Activated naive CD4-positive, alpha-beta T cell treated with anti-CD3 and anti-CD28 coated beads for 36 hours (primary cell): Measurements from ENCODE around the gene ALG2. TPM values are rescaled to one million over a fixed set of nuclear protein-coding genes. Genes with fewer than 3 reads are reported as not detected.

Experiments used
- CTCF ChIA-PET: fragments of 350-600 bp; sonication (Branson Sonifier 250); formaldehyde crosslinking; loops from one replicate; lab custom pipeline; 2021; ENCODE audit warnings: antibody characterized with exemption; lab: Charles Lee
- DNase-seq: peaks from one replicate; pipeline ENCODE4 v3.0.0-alpha.2; 2020
- H3K27ac Mint-ChIP-seq: one replicate; pipeline ENCODE4 v1.8.0; 2021; ENCODE audit warnings: mild to moderate bottlenecking, mixed read lengths
- H3K27me3 Mint-ChIP-seq: one replicate; pipeline ENCODE4 v1.8.0; 2021; ENCODE audit warnings: low read depth, mixed read lengths
- H3K36me3 Mint-ChIP-seq: one replicate; pipeline ENCODE4 v1.8.0; 2021; ENCODE audit warnings: low read depth, mixed read lengths
- H3K4me1 Mint-ChIP-seq: one replicate; pipeline ENCODE4 v1.8.0; 2021; ENCODE audit warnings: low read depth, mixed read lengths
- H3K4me3 Mint-ChIP-seq: one replicate; pipeline ENCODE4 v1.8.0; 2021; ENCODE audit warnings: mild to moderate bottlenecking, moderate library complexity, mixed read lengths
- H3K9me3 Mint-ChIP-seq: one replicate; pipeline ENCODE4 v1.8.0; 2021; ENCODE audit warnings: mixed read lengths
- intact Hi-C: fragments of 100-400 bp; cut with micrococcal nuclease; formaldehyde crosslinking; loops from one replicate; pipeline ENCODE4 v1.15.1; 2023
- total RNA-seq, 2 experiments: library from RNA; stranded (reverse); gene quantifications; one replicate each; pipeline ENCODE4 v1.2.3, GENCODE V29; 2021

Gene ALG2
- total RNA-seq, 2 experiments from 2014 or later, result 11.3 to 11.8 TPM

DNA sequence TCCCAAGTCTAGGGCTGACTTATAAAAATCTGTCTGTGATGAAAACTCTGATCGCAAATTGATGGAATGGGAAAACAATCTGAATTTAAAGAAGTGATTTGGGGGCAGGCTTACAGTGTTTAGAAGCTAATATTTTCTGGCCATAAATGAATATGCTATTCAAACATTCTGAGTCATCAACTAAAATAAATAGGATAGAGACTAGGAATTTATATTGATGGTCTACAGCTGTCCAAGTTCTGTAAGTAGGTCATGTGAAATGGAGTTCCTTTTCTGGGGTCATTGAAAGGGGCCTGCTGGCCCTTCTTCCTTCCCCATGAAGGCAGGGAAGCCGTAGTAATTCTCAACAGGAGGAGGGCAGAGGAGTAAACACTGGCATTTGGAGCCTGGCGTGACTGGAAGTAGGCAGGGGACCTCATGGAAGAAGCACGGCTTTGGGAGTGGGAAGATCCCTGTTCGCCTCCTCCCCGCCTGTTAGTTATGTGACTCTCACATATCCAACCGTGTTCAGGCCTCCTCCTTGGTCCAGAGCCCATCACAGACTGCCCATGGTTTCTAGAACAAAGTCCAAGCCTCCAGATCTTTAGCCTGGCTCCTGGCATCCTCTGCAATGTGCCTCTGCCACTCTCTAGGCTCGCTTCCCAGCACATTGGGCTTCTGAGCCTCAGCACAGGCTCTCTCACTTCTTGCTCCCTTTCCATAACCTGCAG, 31.7 kb downstream of the ALG2 start:
- no peak overlapping the region for H3K4me3 Mint-ChIP-seq
- intact Hi-C loops, result no loop called here
- H3K27ac Mint-ChIP-seq, result no peak overlapping the region
- DNase-seq, result no peak
- H3K27me3 Mint-ChIP-seq, result peaks cover 3% of the 10 kb centered on the region
- no peaks in the 10 kb centered on the region for H3K9me3 Mint-ChIP-seq
- no peaks in the 10 kb centered on the region for H3K36me3 Mint-ChIP-seq
- CTCF ChIA-PET, result interaction anchor here (0.6 kb wide), 1 partner anchor 347 kb away, joined by 3 read pairs; no protein-coding TSS in a partner anchor
- H3K4me1 Mint-ChIP-seq, result peaks cover 2% of the 10 kb centered on the region

DNA sequence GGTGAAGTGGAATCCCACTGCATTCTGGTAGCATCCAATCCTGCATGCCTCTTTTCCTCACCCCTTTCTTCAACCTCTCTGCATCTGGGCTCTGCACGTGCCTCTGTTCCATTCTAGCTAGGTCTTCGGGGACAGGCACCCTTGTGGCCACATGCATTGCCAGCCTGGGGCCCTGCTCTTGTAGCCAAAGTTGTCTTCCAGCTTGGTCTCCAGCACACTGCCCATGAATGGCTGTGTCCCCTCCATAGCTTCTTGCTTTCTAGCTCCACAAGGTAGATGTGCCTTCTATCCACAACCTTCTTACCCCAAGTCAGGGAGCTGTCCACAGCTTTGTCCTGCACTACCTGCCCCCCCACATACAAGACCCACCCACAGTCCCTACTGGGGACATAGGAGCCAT, 32.6 kb downstream of the ALG2 start:
- intact Hi-C loops, result no loop called here

DNA sequence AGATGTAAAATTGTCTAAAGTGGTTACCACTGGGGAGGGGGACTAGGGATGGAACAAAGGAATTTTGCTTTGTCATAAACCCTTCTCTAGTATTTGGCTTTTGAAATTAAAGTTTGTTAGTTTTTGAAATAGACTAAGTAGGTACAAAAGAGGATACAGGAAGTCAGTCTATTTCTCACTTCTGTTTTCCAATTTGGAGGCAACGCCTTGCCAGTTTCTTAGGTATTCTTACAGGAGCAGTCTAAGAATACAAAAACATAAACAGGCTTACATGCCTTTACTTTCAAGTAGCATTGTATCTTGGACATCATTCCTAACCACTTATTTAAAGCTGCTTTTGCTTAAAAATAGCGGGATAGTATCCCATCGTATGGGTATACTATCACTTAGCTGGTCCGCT, 34.4 kb downstream of the ALG2 start:
- Mint-ChIP-seq H3K4me1 (peaks cover 12% of the 10 kb centered on the region), H3K36me3 (no peaks in the 10 kb centered on the region), H3K9me3 (no peaks in the 10 kb centered on the region), H3K27ac (no peak overlapping the region), H3K27me3 (peaks cover 3% of the 10 kb centered on the region), H3K4me3 (no peak overlapping the region)
- intact Hi-C loops, result no loop called here
- CTCF ChIA-PET, result interaction anchor here (0.6 to 1.6 kb wide), 3 partner anchors 79 to 1101 kb away, joined by 3 to 6 read pairs (median 4); no protein-coding TSS in a partner anchor
- no peak for DNase-seq

More for the DNA sequence above, 32.6 kb downstream of the ALG2 start:
- Mint-ChIP-seq H3K27ac (no peak overlapping the region), H3K27me3 (peaks cover 3% of the 10 kb centered on the region), H3K36me3 (no peaks in the 10 kb centered on the region), H3K4me3 (no peak overlapping the region), H3K4me1 (peaks cover 6% of the 10 kb centered on the region), H3K9me3 (no peaks in the 10 kb centered on the region)
- CTCF ChIA-PET, result no interaction called here
- no peak for DNase-seq

DNA sequence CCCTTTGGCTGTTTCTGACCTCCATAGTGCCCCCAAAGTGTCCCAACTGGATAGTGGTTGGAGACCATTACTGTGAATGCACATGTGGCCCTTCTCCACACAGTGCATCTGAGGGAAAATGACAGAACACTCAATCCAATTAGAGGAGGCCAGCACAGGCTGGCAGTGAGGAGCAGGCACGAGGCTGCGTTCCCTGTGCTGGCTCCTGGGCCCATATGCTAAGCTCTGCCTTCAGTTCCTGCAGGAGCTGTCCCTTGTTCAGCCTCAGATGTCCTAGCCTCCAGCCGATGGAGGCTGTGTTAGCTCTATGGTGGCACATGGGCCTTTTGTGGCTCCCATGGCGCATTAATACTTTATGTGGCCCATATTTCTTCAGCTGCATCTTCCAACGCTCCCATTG, 35.8 kb downstream of the ALG2 start:
- Mint-ChIP-seq H3K4me1 (peaks cover 24% of the 10 kb centered on the region), H3K27me3 (peaks cover 3% of the 10 kb centered on the region), H3K4me3 (no peak overlapping the region), H3K27ac (no peak overlapping the region), H3K9me3 (no peaks in the 10 kb centered on the region), H3K36me3 (no peaks in the 10 kb centered on the region)
- DNase-seq, result no peak
- intact Hi-C loops, result loop anchor here (2.0 kb wide), 2 partner anchors 635 to 1409 kb away; partner anchors contain the start of gene NR4A3
- CTCF ChIA-PET, result interaction anchor here (1.2 to 4.6 kb wide), 12 partner anchors 9 to 107 kb away, joined by 3 to 32 read pairs (median 10); partner anchors contain the start of genes ALG2 and SEC61B

DNA sequence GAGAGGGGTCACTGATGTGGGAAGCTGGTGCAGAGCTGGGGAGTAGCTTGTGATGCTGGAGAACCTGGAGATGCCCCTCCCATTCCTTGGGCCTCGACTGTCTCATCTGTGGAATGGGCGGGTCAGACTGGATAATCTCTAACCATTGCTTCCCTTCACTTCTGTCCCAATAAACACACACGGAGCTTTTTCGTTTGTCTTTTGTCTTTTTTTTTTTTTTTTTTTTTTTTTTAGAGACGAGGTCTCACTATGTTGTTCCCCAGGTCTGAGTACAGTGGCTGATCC, 36.5 kb downstream of the ALG2 start:
- H3K27ac Mint-ChIP-seq, result no peak overlapping the region
- H3K9me3 Mint-ChIP-seq, result no peaks in the 10 kb centered on the region
- peaks cover 3% of the 10 kb centered on the region for H3K27me3 Mint-ChIP-seq
- intact Hi-C loops, result loop anchor here (2.0 kb wide), 2 partner anchors 636 to 1410 kb away; partner anchors contain the start of gene NR4A3
- no peak for DNase-seq
- no peaks in the 10 kb centered on the region for H3K36me3 Mint-ChIP-seq
- H3K4me1 Mint-ChIP-seq, result peaks cover 31% of the 10 kb centered on the region
- CTCF ChIA-PET, result interaction anchor here (0.5 to 4.6 kb wide), 31 partner anchors 9 to 796 kb away, joined by 3 to 32 read pairs (median 5); partner anchors contain the start of genes ALG2 and SEC61B
- H3K4me3 Mint-ChIP-seq, result no peak overlapping the region

DNA sequence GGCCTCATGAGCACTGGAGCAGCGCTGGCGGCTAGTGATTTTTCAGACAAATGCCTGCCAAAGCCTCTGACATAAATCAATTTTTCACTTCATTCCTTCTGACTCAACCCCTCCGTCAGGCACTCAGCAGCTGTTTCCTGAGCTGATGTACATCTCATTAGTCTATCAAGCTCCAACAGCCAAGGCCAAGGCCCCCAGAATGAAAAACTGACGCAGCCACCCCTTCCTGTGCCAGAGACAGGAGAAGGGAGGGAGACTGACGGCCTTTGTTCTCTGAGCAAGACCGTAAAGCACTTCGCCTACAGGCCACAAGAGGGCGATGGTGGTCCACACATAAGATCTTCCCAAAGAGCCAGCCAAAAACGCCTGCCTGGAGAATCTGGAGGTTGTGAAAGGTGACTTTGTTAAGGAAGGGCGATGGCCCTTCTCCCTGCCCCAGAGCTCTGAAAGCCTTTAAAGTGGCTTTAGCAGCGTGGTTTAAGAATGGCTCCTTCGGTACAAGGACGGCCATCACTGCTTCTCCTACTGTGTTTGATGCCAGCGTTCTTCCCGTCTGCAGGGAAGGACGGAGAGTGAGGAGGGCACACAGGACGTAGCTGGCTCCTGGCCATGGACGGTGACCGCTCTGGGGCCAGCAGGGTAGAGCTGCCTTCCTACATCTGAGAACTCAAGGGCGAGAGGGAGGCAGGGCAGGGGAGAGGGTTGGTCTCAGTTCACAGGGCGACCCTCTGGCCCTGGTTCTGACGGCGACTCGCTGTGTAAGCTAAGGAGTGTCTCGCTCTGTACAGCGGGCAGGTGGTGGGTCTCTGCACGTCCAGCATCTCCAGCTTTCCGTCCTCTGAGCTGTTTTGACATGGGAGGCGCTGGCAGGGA, 37.0 kb downstream of the ALG2 start:
- Mint-ChIP-seq H3K4me1 (peaks cover 34% of the 10 kb centered on the region), H3K36me3 (no peaks in the 10 kb centered on the region), H3K27me3 (peaks cover 3% of the 10 kb centered on the region), H3K4me3 (no peak overlapping the region), H3K9me3 (no peaks in the 10 kb centered on the region), H3K27ac (peak overlapping the region; percentile 64)
- intact Hi-C loops, result loop anchor here (1.0 to 5.0 kb wide), 7 partner anchors 38 to 1410 kb away; partner anchors contain the start of genes NR4A3 and SEC61B
- peak; percentile 87 for DNase-seq
- CTCF ChIA-PET, result interaction anchor here (0.5 to 4.6 kb wide), 41 partner anchors 9 to 810 kb away, joined by 3 to 32 read pairs (median 4); partner anchors contain the start of genes ALG2 and SEC61B

DNA sequence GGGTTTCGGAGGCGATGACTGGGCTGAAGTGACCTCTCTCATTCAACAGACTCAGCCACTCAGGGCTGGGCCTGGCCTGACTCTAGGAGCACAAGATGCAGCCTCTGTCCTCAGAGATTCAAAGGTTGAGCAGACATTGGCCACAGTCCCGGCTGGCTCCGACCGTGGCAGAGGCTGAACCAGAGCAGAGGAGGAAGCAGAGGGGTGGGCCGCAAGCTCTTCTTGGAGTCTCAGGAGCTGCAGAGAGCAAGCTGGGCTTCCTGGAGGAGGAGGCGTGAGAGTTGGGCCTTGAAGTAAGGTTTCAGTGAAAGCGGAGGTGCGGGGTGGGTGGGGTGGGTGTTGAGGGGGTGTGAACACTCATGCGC, 37.6 kb downstream of the ALG2 start:
- Mint-ChIP-seq H3K27me3 (peaks cover 3% of the 10 kb centered on the region), H3K27ac (no peak overlapping the region)

DNA sequence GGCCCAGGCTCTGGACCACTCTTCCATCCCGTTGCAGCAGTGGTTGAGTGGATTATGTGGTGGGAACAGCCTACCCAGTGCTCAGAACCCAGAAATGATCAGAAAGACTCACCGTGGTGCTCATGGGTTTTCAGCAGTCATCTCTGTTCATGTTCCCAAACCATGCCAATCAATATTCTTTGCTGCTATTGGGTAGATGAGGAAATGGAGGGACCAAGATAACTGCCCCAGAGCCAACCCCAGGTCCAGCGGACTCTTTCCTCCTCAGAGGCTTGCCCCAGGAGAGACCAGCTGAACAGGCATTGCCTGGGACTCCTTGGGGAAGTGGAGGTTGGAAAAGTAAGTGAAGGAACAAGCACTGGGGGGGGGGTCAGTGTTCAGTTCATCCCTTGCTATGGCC, 38.1 kb downstream of the ALG2 start:
- DNase-seq, result no peak
- H3K36me3 Mint-ChIP-seq, result no peaks in the 10 kb centered on the region
- peaks cover 34% of the 10 kb centered on the region for H3K4me1 Mint-ChIP-seq
- intact Hi-C loops, result loop anchor here (1.0 to 5.0 kb wide), 7 partner anchors 39 to 1411 kb away; partner anchors contain the start of genes NR4A3 and SEC61B
- no peaks in the 10 kb centered on the region for H3K9me3 Mint-ChIP-seq
- CTCF ChIA-PET, result interaction anchor here (1.0 to 4.6 kb wide), 8 partner anchors 14 to 271 kb away, joined by 3 to 32 read pairs (median 10); partner anchors contain the start of genes ALG2 and SEC61B
- H3K27ac Mint-ChIP-seq, result no peak overlapping the region
- H3K4me3 Mint-ChIP-seq, result no peak overlapping the region
- peaks cover 3% of the 10 kb centered on the region for H3K27me3 Mint-ChIP-seq

More for the DNA sequence above, 37.6 kb downstream of the ALG2 start:
- intact Hi-C loops, result loop anchor here (1.0 to 5.0 kb wide), 7 partner anchors 38 to 1411 kb away; partner anchors contain the start of genes NR4A3 and SEC61B
- H3K4me3 Mint-ChIP-seq, result no peak overlapping the region
- H3K36me3 Mint-ChIP-seq, result no peaks in the 10 kb centered on the region
- no peaks in the 10 kb centered on the region for H3K9me3 Mint-ChIP-seq
- DNase-seq, result no peak
- CTCF ChIA-PET, result interaction anchor here (0.6 to 4.6 kb wide), 28 partner anchors 8 to 811 kb away, joined by 3 to 32 read pairs (median 4); partner anchors contain the start of genes ALG2 and SEC61B
- peaks cover 34% of the 10 kb centered on the region for H3K4me1 Mint-ChIP-seq

DNA sequence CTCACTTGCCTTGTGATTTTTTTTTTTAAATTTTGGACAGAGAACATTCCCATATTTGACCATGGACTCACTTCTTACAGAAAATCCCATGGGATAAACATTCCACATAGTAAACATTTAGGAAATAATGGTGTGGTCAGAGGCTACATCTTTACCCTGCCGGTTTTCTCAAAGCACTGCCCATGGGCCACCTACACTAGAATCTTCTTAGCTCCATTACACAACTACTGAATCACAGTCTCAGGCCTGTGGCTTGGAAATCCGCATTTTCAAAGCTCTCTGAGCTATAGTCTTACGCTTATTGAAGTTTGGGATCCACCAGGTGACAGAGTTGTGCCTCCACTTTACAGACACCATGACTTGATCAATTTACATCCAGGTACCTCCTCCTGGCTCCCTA, 39.4 kb downstream of the ALG2 start:
- CTCF ChIA-PET, result interaction anchor here (0.6 to 4.6 kb wide), 8 partner anchors 10 to 629 kb away, joined by 3 to 32 read pairs (median 4); no protein-coding TSS in a partner anchor
- DNase-seq, result no peak
- Mint-ChIP-seq H3K9me3 (no peaks in the 10 kb centered on the region), H3K27ac (no peak overlapping the region), H3K36me3 (no peaks in the 10 kb centered on the region), H3K4me3 (no peak overlapping the region), H3K4me1 (peaks cover 34% of the 10 kb centered on the region), H3K27me3 (no peaks in the 10 kb centered on the region)
- intact Hi-C loops, result loop anchor here (5.0 kb wide), 1 partner anchor 1030 kb away; no protein-coding TSS in a partner anchor

DNA sequence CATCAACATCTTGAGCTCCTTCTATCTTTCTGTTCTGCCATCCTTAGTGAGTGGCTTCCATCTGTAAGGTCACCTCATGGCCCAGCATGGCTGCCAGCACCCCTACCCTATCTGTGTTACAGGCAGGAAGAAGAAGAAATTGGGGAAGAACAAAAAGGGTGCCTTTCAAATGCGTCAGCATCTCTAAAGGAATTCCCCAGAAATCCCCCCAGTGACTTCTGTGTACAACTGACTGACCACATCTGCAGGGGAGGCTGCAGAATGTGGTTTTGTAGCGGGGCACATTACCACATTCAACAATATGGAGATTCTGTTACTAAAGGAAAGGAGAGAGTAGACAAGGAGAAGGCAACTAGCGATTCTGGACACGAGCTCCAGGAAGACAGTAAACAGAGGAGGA, 40.1 kb downstream of the ALG2 start:
- Mint-ChIP-seq H3K4me1 (peaks cover 31% of the 10 kb centered on the region), H3K27ac (peak overlapping the region; percentile 25), H3K9me3 (no peaks in the 10 kb centered on the region), H3K27me3 (no peaks in the 10 kb centered on the region), H3K4me3 (no peak overlapping the region), H3K36me3 (no peaks in the 10 kb centered on the region)
- DNase-seq, result peak; percentile 30
- intact Hi-C loops, result loop anchor here (5.0 kb wide), 1 partner anchor 1031 kb away; no protein-coding TSS in a partner anchor
- CTCF ChIA-PET, result interaction anchor here (0.6 to 2.1 kb wide), 10 partner anchors 9 to 939 kb away, joined by 3 to 7 read pairs (median 3); no protein-coding TSS in a partner anchor

DNA sequence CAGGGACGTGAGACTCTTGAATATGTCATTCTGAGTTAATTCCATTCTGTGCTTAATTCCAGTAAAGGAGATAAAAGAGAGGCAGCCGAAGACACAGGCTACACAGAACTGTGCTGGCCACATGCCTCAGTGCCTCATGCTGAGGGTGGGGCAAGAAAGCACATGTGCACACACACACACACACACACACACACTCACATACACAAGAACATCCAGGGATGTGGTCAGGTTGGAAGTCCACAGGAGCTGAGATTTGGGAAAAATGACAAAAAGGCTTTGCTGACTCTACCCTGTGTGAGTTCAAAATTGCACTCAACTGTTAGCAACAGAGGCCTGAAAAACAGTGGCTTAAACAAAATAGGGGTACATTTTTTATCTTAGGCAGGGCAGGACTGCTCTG, 40.5 kb downstream of the ALG2 start:
- DNase-seq, result no peak
- Mint-ChIP-seq H3K27me3 (no peaks in the 10 kb centered on the region), H3K27ac (no peak overlapping the region), H3K4me3 (no peak overlapping the region), H3K36me3 (no peaks in the 10 kb centered on the region), H3K9me3 (no peaks in the 10 kb centered on the region), H3K4me1 (peaks cover 31% of the 10 kb centered on the region)
- CTCF ChIA-PET, result interaction anchor here (0.5 to 2.1 kb wide), 9 partner anchors 9 to 939 kb away, joined by 3 to 7 read pairs (median 3); no protein-coding TSS in a partner anchor
- intact Hi-C loops, result loop anchor here (5.0 kb wide), 1 partner anchor 1031 kb away; no protein-coding TSS in a partner anchor
